Glutamatergic neuron (in vitro differentiated cells): Measurements from ENCODE around the gene TMEM121. TPM values are rescaled to one million over a fixed set of nuclear protein-coding genes. Genes with fewer than 3 reads are reported as not detected.
A peak's percentile ranks its signal among the peaks of the same experiment; 100 is the strongest.

Experiments used
- DNase-seq: peaks from one replicate; pipeline ENCODE4 v3.0.0; 2022
- H3K27ac Mint-ChIP-seq: one replicate; pipeline ENCODE4 v1.8.0; 2020; ENCODE audit warnings: mild to moderate bottlenecking, mixed read lengths, inconsistent platforms; ENCODE audit not compliant: unreplicated experiment
- H3K27me3 Mint-ChIP-seq: one replicate; pipeline ENCODE4 v1.8.0; 2020; ENCODE audit warnings: mild to moderate bottlenecking, moderate library complexity, mixed read lengths, inconsistent platforms; ENCODE audit not compliant: unreplicated experiment
- H3K36me3 Mint-ChIP-seq: one replicate; pipeline ENCODE4 v1.8.0; 2020; ENCODE audit warnings: mild to moderate bottlenecking, mixed read lengths, inconsistent platforms; ENCODE audit not compliant: unreplicated experiment
- H3K4me1 Mint-ChIP-seq: one replicate; pipeline ENCODE4 v1.8.0; 2020; ENCODE audit warnings: mild to moderate bottlenecking, low read depth, mixed read lengths, inconsistent platforms; ENCODE audit not compliant: unreplicated experiment
- H3K4me3 Mint-ChIP-seq: one replicate; pipeline ENCODE4 v1.8.0; 2020; ENCODE audit warnings: mild to moderate bottlenecking, mixed read lengths, inconsistent platforms; ENCODE audit not compliant: unreplicated experiment
- H3K9me3 Mint-ChIP-seq: one replicate; pipeline ENCODE4 v1.8.0; 2020; ENCODE audit warnings: mild to moderate bottlenecking, moderate library complexity, mixed read lengths, inconsistent platforms; ENCODE audit not compliant: unreplicated experiment
- CTCF ChIP-seq: fragments of 200-600 bp; sonication (generic); IDR thresholded peaks from one replicate; pipeline ENCODE4 v1.5.0; 2021; ENCODE audit not compliant: partially characterized antibody, unreplicated experiment
- total RNA-seq: library from RNA; stranded (reverse); fragmentation: NEBNext Ultra II Directional; extraction: Animal tissue kit (Norgen Biotek cat#: 25700); gene quantifications from one replicate; pipeline ENCODE4 v1.2.1, GENCODE V29; 2021; ENCODE audit not compliant: unreplicated experiment

TMEM121 gene
- total RNA-seq, 1 donor from 2014 or later, result 2.7 TPM

- TF ChIP-seq CTCF, result no peak
- DNase-seq, result peak; percentile 27
- Mint-ChIP-seq H3K27me3 (peaks cover 17% of the 10 kb centered on the region), H3K4me3 (no peak overlapping the region), H3K36me3 (no peaks in the 10 kb centered on the region), H3K9me3 (peaks cover 7% of the 10 kb centered on the region), H3K27ac (no peak overlapping the region), H3K4me1 (no peaks in the 10 kb centered on the region)
Measured at GRCh38 chr14:105529569-105530284, 3.3 kb downstream of the TMEM121 start.

GRCh38 chr14:105530285-105531087 is 4.1 kb downstream of the TMEM121 start:
- no peak for DNase-seq
- peaks cover 17% of the 10 kb centered on the region for H3K27me3 Mint-ChIP-seq
- H3K27ac Mint-ChIP-seq, result no peak overlapping the region
- H3K4me3 Mint-ChIP-seq, result no peak overlapping the region
- H3K9me3 Mint-ChIP-seq, result peaks cover 7% of the 10 kb centered on the region
- H3K36me3 Mint-ChIP-seq, result no peaks in the 10 kb centered on the region
- H3K4me1 Mint-ChIP-seq, result no peaks in the 10 kb centered on the region
- no peak for TF ChIP-seq CTCF

- Mint-ChIP-seq H3K9me3 (peaks cover 9% of the 10 kb centered on the region), H3K36me3 (no peaks in the 10 kb centered on the region), H3K4me3 (no peak overlapping the region), H3K27me3 (peaks cover 14% of the 10 kb centered on the region), H3K4me1 (no peaks in the 10 kb centered on the region), H3K27ac (no peak overlapping the region)
- no peak for DNase-seq
- no peak for TF ChIP-seq CTCF
Measured at GRCh38 chr14:105531088-105531893, 4.9 kb downstream of the TMEM121 start.

- TF ChIP-seq CTCF, result no peak
- Mint-ChIP-seq H3K4me3 (no peak overlapping the region), H3K9me3 (peaks cover 9% of the 10 kb centered on the region), H3K27ac (no peak overlapping the region), H3K4me1 (no peaks in the 10 kb centered on the region), H3K36me3 (no peaks in the 10 kb centered on the region), H3K27me3 (peaks cover 14% of the 10 kb centered on the region)
- DNase-seq, result no peak
Measured at GRCh38 chr14:105531894-105532623, 5.7 kb downstream of the TMEM121 start.
